Transverse colon (tissue), 4 donors: ENCODE results near the gene PTGER4.

ENCODE experiments used
- EP300 ChIP-seq: sonication (generic); formaldehyde crosslinking; IDR thresholded peaks from one replicate; pipeline ENCODE4 v1.6.1; 2017; ENCODE audit warnings: antibody characterized with exemption, low read depth
- POLR2AphosphoS5 ChIP-seq, 3 donors: sonication (generic); formaldehyde crosslinking; IDR thresholded peaks; one replicate each; pipeline ENCODE4 v1.6.1; 2016; ENCODE audit warnings: antibody characterized with exemption in 3 of 3
- TF ChIP-seq, protein P1 (sequence below), 5 experiments: fragments of 200-600 bp in 3 of 5; fragments of 450-650 bp in 2 of 5; sonication (generic) in 3 of 5; IDR thresholded peaks; 1 replicate in 2 of 5; 2 replicates in 3 of 5; pipeline ENCODE4 v1.5.1; 2016 to 2017; ENCODE audit warnings: antibody characterized with exemption in 5 of 5, inconsistent platforms in 3 of 5, mild to moderate bottlenecking in 2 of 5, moderate library complexity in 1 of 5

DNA sequence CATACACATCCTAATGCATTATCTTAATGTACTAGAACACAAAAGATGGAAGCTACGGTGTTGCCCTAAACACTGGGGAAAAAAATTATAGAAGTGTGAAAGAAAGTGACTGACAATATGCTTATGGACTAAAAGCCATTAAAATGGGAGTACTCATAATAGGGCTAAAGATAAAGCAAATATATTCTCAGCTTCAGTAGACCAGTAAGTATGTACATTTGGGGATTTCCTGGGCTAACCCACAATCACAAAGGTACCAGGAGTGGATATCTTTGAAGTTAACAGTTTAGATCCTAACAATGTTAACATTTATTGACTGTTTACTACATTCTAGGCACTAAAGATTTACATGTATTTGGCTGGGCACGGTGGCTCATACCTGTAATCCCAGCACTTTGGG lies 36.9 kb downstream of the PTGER4 start:
- TF ChIP-seq, protein P1, sequence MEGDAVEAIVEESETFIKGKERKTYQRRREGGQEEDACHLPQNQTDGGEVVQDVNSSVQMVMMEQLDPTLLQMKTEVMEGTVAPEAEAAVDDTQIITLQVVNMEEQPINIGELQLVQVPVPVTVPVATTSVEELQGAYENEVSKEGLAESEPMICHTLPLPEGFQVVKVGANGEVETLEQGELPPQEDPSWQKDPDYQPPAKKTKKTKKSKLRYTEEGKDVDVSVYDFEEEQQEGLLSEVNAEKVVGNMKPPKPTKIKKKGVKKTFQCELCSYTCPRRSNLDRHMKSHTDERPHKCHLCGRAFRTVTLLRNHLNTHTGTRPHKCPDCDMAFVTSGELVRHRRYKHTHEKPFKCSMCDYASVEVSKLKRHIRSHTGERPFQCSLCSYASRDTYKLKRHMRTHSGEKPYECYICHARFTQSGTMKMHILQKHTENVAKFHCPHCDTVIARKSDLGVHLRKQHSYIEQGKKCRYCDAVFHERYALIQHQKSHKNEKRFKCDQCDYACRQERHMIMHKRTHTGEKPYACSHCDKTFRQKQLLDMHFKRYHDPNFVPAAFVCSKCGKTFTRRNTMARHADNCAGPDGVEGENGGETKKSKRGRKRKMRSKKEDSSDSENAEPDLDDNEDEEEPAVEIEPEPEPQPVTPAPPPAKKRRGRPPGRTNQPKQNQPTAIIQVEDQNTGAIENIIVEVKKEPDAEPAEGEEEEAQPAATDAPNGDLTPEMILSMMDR (IDR thresholded peaks at IDR 0.05), result no peak
- no peak for TF ChIP-seq EP300
- no peak for TF ChIP-seq POLR2AphosphoS5 (IDR thresholded peaks at IDR 0.05)
